Activated T-helper 2 cell treated with anti-CD3 and anti-CD28 coated beads, Interferon-gamma antibody, Interleukin-2, Interleukin-4, amounts not matched to agents 10 μg/mL and 5 μg/mL and 100 μg/mL, durations not matched to agents 14 hours and 24 hours and 36 hours (primary cell): ENCODE data around the gene CLMN. TPM values are rescaled to one million over a fixed set of nuclear protein-coding genes. Genes with fewer than 3 reads are reported as not detected.

Experiments used
- DNase-seq: peaks from one replicate; pipeline ENCODE4 v3.0.0; 2021; ENCODE audit warnings: low spot score
- H3K27ac Mint-ChIP-seq: one replicate; pipeline ENCODE4 v1.8.0; 2021; ENCODE audit warnings: mixed read lengths
- H3K27me3 Mint-ChIP-seq: one replicate; pipeline ENCODE4 v1.8.0; 2021; ENCODE audit warnings: low read depth, mixed read lengths
- H3K36me3 Mint-ChIP-seq: one replicate; pipeline ENCODE4 v1.8.0; 2021; ENCODE audit warnings: low read depth, mixed read lengths
- H3K4me1 Mint-ChIP-seq: one replicate; pipeline ENCODE4 v1.8.0; 2021; ENCODE audit warnings: low read depth, mixed read lengths
- H3K4me3 Mint-ChIP-seq: one replicate; pipeline ENCODE4 v1.8.0; 2021; ENCODE audit warnings: low read depth, mild to moderate bottlenecking, moderate library complexity, mixed read lengths
- H3K9me3 Mint-ChIP-seq: one replicate; pipeline ENCODE4 v1.8.0; 2021; ENCODE audit warnings: mixed read lengths
- intact Hi-C: fragments of 100-400 bp; cut with micrococcal nuclease; formaldehyde crosslinking; loops from one replicate; pipeline ENCODE4 v1.15.1; 2023
- total RNA-seq: library from RNA; stranded (reverse); gene quantifications from 2 replicates; pipeline ENCODE4 v1.2.3, GENCODE V29; 2022

CLMN gene
- total RNA-seq, 1 donor from 2014 or later: 1.3 TPM

- peaks cover 14% of the 10 kb centered on the region for H3K9me3 Mint-ChIP-seq
- intact Hi-C loops: no loop called here
Measured at GRCh38 chr14:95162641-95163040, 157.1 kb downstream of the CLMN start.

GRCh38 chr14:95157327-95158189, 162.2 kb downstream of the CLMN start, which contains the start of gene DICER1:
DICER1 (minus strand) TSS chr14:95157529; CDS start chr14:95133458, 24,071 bp downstream.
- no peaks in the 10 kb centered on the region for H3K9me3 Mint-ChIP-seq
- intact Hi-C loops: loop anchor here (2.0 to 5.0 kb wide), 3 partner anchors 107 to 365 kb away; no protein-coding TSS in a partner anchor

More at GRCh38 chr14:95162641-95163040, 157.1 kb downstream of the CLMN start:
- Mint-ChIP-seq H3K4me1 (peaks cover 6% of the 10 kb centered on the region), H3K4me3 (no peak overlapping the region), H3K27ac (no peak overlapping the region), H3K36me3 (no peaks in the 10 kb centered on the region), H3K27me3 (no peaks in the 10 kb centered on the region)
- DNase-seq: no peak

GRCh38 chr14:95157048-95157326, 162.7 kb downstream of the CLMN start:
- Mint-ChIP-seq H3K4me1 (peaks cover 32% of the 10 kb centered on the region), H3K27ac (no peak overlapping the region)

More at GRCh38 chr14:95157327-95158189, 162.2 kb downstream of the CLMN start, which contains the start of gene DICER1:
- peak; percentile 90 for DNase-seq
- Mint-ChIP-seq H3K27me3 (no peaks in the 10 kb centered on the region), H3K27ac (peak within 1 kb of the TSS; percentile 97), H3K36me3 (peaks cover 25% of the 10 kb centered on the region), H3K4me1 (peaks cover 31% of the 10 kb centered on the region), H3K4me3 (peak within 1 kb of the TSS; percentile 91)

GRCh38 chr14:95156161-95157047, 163.3 kb downstream of the CLMN start:
- Mint-ChIP-seq H3K4me3 (peak overlapping the region; percentile 81), H3K9me3 (no peaks in the 10 kb centered on the region), H3K27me3 (no peaks in the 10 kb centered on the region), H3K36me3 (peaks cover 25% of the 10 kb centered on the region), H3K27ac (peak overlapping the region; percentile 64), H3K4me1 (peaks cover 37% of the 10 kb centered on the region)
- intact Hi-C loops: loop anchor here (2.0 to 5.0 kb wide), 3 partner anchors 108 to 366 kb away; no protein-coding TSS in a partner anchor
- DNase-seq: peak; percentile 38

More at GRCh38 chr14:95157048-95157326, 162.7 kb downstream of the CLMN start:
- Mint-ChIP-seq H3K4me3 (peak overlapping the region; percentile 91), H3K9me3 (no peaks in the 10 kb centered on the region), H3K36me3 (peaks cover 25% of the 10 kb centered on the region), H3K27me3 (no peaks in the 10 kb centered on the region)
- DNase-seq: no peak
- intact Hi-C loops: loop anchor here (2.0 to 5.0 kb wide), 3 partner anchors 108 to 366 kb away; no protein-coding TSS in a partner anchor

- intact Hi-C loops: loop anchor here (1.0 to 5.0 kb wide), 2 partner anchors 105 to 167 kb away; no protein-coding TSS in a partner anchor
- H3K4me3 Mint-ChIP-seq: peak overlapping the region; percentile 81
- peak overlapping the region; percentile 68 for H3K27ac Mint-ChIP-seq
Measured at GRCh38 chr14:95155045-95155444, 164.7 kb downstream of the CLMN start.

GRCh38 chr14:95153866-95154265, 165.8 kb downstream of the CLMN start:
- Mint-ChIP-seq H3K4me1 (peaks cover 40% of the 10 kb centered on the region), H3K36me3 (peaks cover 31% of the 10 kb centered on the region), H3K27me3 (no peaks in the 10 kb centered on the region), H3K4me3 (no peak overlapping the region), H3K27ac (no peak overlapping the region), H3K9me3 (no peaks in the 10 kb centered on the region)
- no peak for DNase-seq
- intact Hi-C loops: no loop called here

More at GRCh38 chr14:95155045-95155444, 164.7 kb downstream of the CLMN start:
- Mint-ChIP-seq H3K9me3 (no peaks in the 10 kb centered on the region), H3K36me3 (peaks cover 25% of the 10 kb centered on the region), H3K27me3 (no peaks in the 10 kb centered on the region), H3K4me1 (peaks cover 40% of the 10 kb centered on the region)
- no peak for DNase-seq

- no peak overlapping the region for H3K4me3 Mint-ChIP-seq
- H3K27me3 Mint-ChIP-seq: no peaks in the 10 kb centered on the region
- peaks cover 36% of the 10 kb centered on the region for H3K4me1 Mint-ChIP-seq
- H3K9me3 Mint-ChIP-seq: peaks cover 12% of the 10 kb centered on the region
- DNase-seq: no peak
- peaks cover 51% of the 10 kb centered on the region for H3K36me3 Mint-ChIP-seq
- intact Hi-C loops: no loop called here
- no peak overlapping the region for H3K27ac Mint-ChIP-seq
Measured at GRCh38 chr14:95151561-95151960, 168.1 kb downstream of the CLMN start.

GRCh38 chr14:95150910-95151309, 168.8 kb downstream of the CLMN start:
- H3K9me3 Mint-ChIP-seq: peaks cover 19% of the 10 kb centered on the region
- H3K27ac Mint-ChIP-seq: no peak overlapping the region
- intact Hi-C loops: no loop called here
- peaks cover 52% of the 10 kb centered on the region for H3K36me3 Mint-ChIP-seq
- no peak for DNase-seq
- peaks cover 32% of the 10 kb centered on the region for H3K4me1 Mint-ChIP-seq
- no peaks in the 10 kb centered on the region for H3K27me3 Mint-ChIP-seq
- H3K4me3 Mint-ChIP-seq: no peak overlapping the region

GRCh38 chr14:95149441-95149840, 170.3 kb downstream of the CLMN start:
- H3K27ac Mint-ChIP-seq: no peak overlapping the region
- intact Hi-C loops: no loop called here
- no peak overlapping the region for H3K4me3 Mint-ChIP-seq
- peaks cover 55% of the 10 kb centered on the region for H3K36me3 Mint-ChIP-seq
- H3K27me3 Mint-ChIP-seq: no peaks in the 10 kb centered on the region
- no peak for DNase-seq
- H3K9me3 Mint-ChIP-seq: peaks cover 31% of the 10 kb centered on the region
- H3K4me1 Mint-ChIP-seq: peaks cover 25% of the 10 kb centered on the region

GRCh38 chr14:95147597-95147996, 172.1 kb downstream of the CLMN start:
- no peaks in the 10 kb centered on the region for H3K27me3 Mint-ChIP-seq
- peaks cover 45% of the 10 kb centered on the region for H3K36me3 Mint-ChIP-seq
- no peak for DNase-seq
- peaks cover 31% of the 10 kb centered on the region for H3K9me3 Mint-ChIP-seq
- peaks cover 18% of the 10 kb centered on the region for H3K4me1 Mint-ChIP-seq
- no peak overlapping the region for H3K27ac Mint-ChIP-seq
- no peak overlapping the region for H3K4me3 Mint-ChIP-seq
- intact Hi-C loops: no loop called here

GRCh38 chr14:95146079-95146771, 173.5 kb downstream of the CLMN start:
- H3K36me3 Mint-ChIP-seq: peaks cover 45% of the 10 kb centered on the region
- no peaks in the 10 kb centered on the region for H3K27me3 Mint-ChIP-seq
- H3K27ac Mint-ChIP-seq: no peak overlapping the region
- DNase-seq: no peak
- no peak overlapping the region for H3K4me3 Mint-ChIP-seq
- intact Hi-C loops: no loop called here
- peaks cover 13% of the 10 kb centered on the region for H3K4me1 Mint-ChIP-seq
- peaks cover 31% of the 10 kb centered on the region for H3K9me3 Mint-ChIP-seq

- H3K36me3 Mint-ChIP-seq: peaks cover 48% of the 10 kb centered on the region
- peaks cover 13% of the 10 kb centered on the region for H3K4me1 Mint-ChIP-seq
- H3K9me3 Mint-ChIP-seq: peaks cover 31% of the 10 kb centered on the region
- no peak for DNase-seq
- no peak overlapping the region for H3K4me3 Mint-ChIP-seq
- H3K27me3 Mint-ChIP-seq: no peaks in the 10 kb centered on the region
- no peak overlapping the region for H3K27ac Mint-ChIP-seq
- intact Hi-C loops: no loop called here
Measured at GRCh38 chr14:95144849-95145248, 174.9 kb downstream of the CLMN start.
